Lung microvascular endothelial cell (primary cell): ENCODE results near the gene ESRRA. TPM values are rescaled to one million over a fixed set of nuclear protein-coding genes. Genes with fewer than 3 reads are reported as not detected.

ENCODE experiments used
- DNase-seq, 2 donors: peaks; one replicate each; pipeline versions ENCODE4 v3.0.0 to v3.0.0-alpha.2; 2010; ENCODE audit warnings: low read depth in 2 of 2
- total RNA-seq: library from RNA; depleted of rRNA; stranded (reverse); fragments of >200 nt; gene quantifications from 2 replicates; pipeline ENCODE4 v1.2.1, GENCODE V29; 2014

The ESRRA gene
- total RNA-seq, 1 donor from 2014 or later, result 53.6 TPM

- DNase-seq, result no peak
These were observed 59.1 kb downstream of the ESRRA start for GRCh38 chr11:64364435-64364834.

- no peak for DNase-seq
These were observed 59.6 kb downstream of the ESRRA start for GRCh38 chr11:64364911-64365310.

Other genes with a start within 250 kb of the ESRRA start
- gene MACROD1, start 139.4 kb upstream of the ESRRA start, total RNA-seq, result 21.6 and 31.5 TPM in 2 replicates
- 93.5 and 111 TPM in 2 replicates for gene STIP1, start 119.4 kb upstream of the ESRRA start, total RNA-seq
- 4.4 and 9.6 TPM in 2 replicates for gene FERMT3, start 98.8 kb upstream of the ESRRA start, total RNA-seq
- gene TRPT1, start 79.3 kb upstream of the ESRRA start, total RNA-seq, result 25.3 and 33.1 TPM in 2 replicates
- gene NUDT22, start 79.2 kb upstream of the ESRRA start, total RNA-seq, result 26.2 and 37.3 TPM in 2 replicates
- 11.3 and 19.0 TPM in 2 replicates for gene DNAJC4, start 75.0 kb upstream of the ESRRA start, total RNA-seq
- 13.3 and 22.4 TPM in 2 replicates for gene VEGFB, start 70.9 kb upstream of the ESRRA start, total RNA-seq
- gene FKBP2, start 64.4 kb upstream of the ESRRA start, total RNA-seq, result 39.2 and 75.4 TPM in 2 replicates
- gene PPP1R14B, start 58.6 kb upstream of the ESRRA start, total RNA-seq, result 153 and 159 TPM in 2 replicates
- gene PLCB3, start 54.0 kb upstream of the ESRRA start, total RNA-seq, result 14.3 and 14.4 TPM in 2 replicates
- 54.3 and 65.9 TPM in 2 replicates for gene BAD, start 20.9 kb upstream of the ESRRA start, total RNA-seq
- 5.2 and 9.7 TPM in 2 replicates for gene GPR137, start 19.7 kb upstream of the ESRRA start, total RNA-seq
- gene KCNK4, start 14.2 kb upstream of the ESRRA start, total RNA-seq, result not detected in 2 replicates
- gene CATSPERZ, start 5.2 kb upstream of the ESRRA start, total RNA-seq, result 0.22 TPM in 1 of 2 replicates, not detected in the other
- 189 and 190 TPM in 2 replicates for gene TRMT112, start 12.0 kb downstream of the ESRRA start, total RNA-seq
- 217 and 266 TPM in 2 replicates for gene PRDX5, start 12.6 kb downstream of the ESRRA start, total RNA-seq
- 0.79 and 1.7 TPM in 2 replicates for gene CCDC88B, start 34.7 kb downstream of the ESRRA start, total RNA-seq
- 21.4 and 24.8 TPM in 2 replicates for gene RPS6KA4, start 53.6 kb downstream of the ESRRA start, total RNA-seq